ENCODE results near the gene RNPS1.

RNPS1 gene

GRCh38 chr16:2282262-2282661, 14.3 kb upstream of the RNPS1 start:
- in situ Hi-C loops (cut with MboI; ENCODE audit: low pct_unique_long_range_greater_than_20kb, low sequenced_read_pairs, unreplicated experiment) = no loop called here
- DNase-seq (ENCODE audit: low spot score) = no peak
- TF ChIP-seq CTCF (IDR thresholded peaks at IDR 0.05; ENCODE audit: extremely low read depth, insufficient read depth, missing control alignments) = no peak

- in situ Hi-C loops (cut with MboI; ENCODE audit: low pct_unique_long_range_greater_than_20kb, low sequenced_read_pairs, unreplicated experiment) = no loop called here
- no peak for TF ChIP-seq CTCF (IDR thresholded peaks at IDR 0.05; ENCODE audit: extremely low read depth, insufficient read depth, missing control alignments)
- DNase-seq (ENCODE audit: low spot score) = no peak
These were observed 13.1 kb upstream of the RNPS1 start for GRCh38 chr16:2280981-2281542.

- DNase-seq (ENCODE audit: low spot score) = no peak
- TF ChIP-seq CTCF (IDR thresholded peaks at IDR 0.05; ENCODE audit: extremely low read depth, insufficient read depth, missing control alignments) = no peak
- in situ Hi-C loops (cut with MboI; ENCODE audit: low pct_unique_long_range_greater_than_20kb, low sequenced_read_pairs, unreplicated experiment) = no loop called here
These were observed 12.5 kb upstream of the RNPS1 start for GRCh38 chr16:2280461-2280860.

- TF ChIP-seq CTCF (IDR thresholded peaks at IDR 0.05; ENCODE audit: extremely low read depth, insufficient read depth, missing control alignments) = no peak
- in situ Hi-C loops (cut with MboI; ENCODE audit: low pct_unique_long_range_greater_than_20kb, low sequenced_read_pairs, unreplicated experiment) = no loop called here
- DNase-seq (ENCODE audit: low spot score) = no peak
These were observed 11.3 kb upstream of the RNPS1 start for GRCh38 chr16:2278956-2279800.

GRCh38 chr16:2278272-2278608, 10.3 kb upstream of the RNPS1 start:
- TF ChIP-seq CTCF (IDR thresholded peaks at IDR 0.05; ENCODE audit: extremely low read depth, insufficient read depth, missing control alignments) = no peak
- DNase-seq (ENCODE audit: low spot score) = no peak
- in situ Hi-C loops (cut with MboI; ENCODE audit: low pct_unique_long_range_greater_than_20kb, low sequenced_read_pairs, unreplicated experiment) = no loop called here

- DNase-seq (ENCODE audit: low spot score) = no peak
- no peak for TF ChIP-seq CTCF (IDR thresholded peaks at IDR 0.05; ENCODE audit: extremely low read depth, insufficient read depth, missing control alignments)
- in situ Hi-C loops (cut with MboI; ENCODE audit: low pct_unique_long_range_greater_than_20kb, low sequenced_read_pairs, unreplicated experiment) = no loop called here
These were observed 9.7 kb upstream of the RNPS1 start for GRCh38 chr16:2277466-2278271.
